Activated T-helper 1 cell treated with anti-CD3 and anti-CD28 coated beads, Interleukin-2, amount 50 U/mL, for 16 hours (primary cell): ENCODE results near the gene CITED2.

Experiments
- DNase-seq, 2 donors: peaks; one replicate each; pipeline ENCODE4 v3.0.0-alpha.2; 2020; ENCODE audit warnings: low read depth in 1 of 2, low spot score in 1 of 2

The CITED2 gene

GRCh38 chr6:139330826-139331500 lies 43.5 kb downstream of the CITED2 start:
- DNase-seq: no peak

- no peak for DNase-seq
Measured at GRCh38 chr6:139330306-139330705, 44.1 kb downstream of the CITED2 start.

- DNase-seq: no peak
Measured at GRCh38 chr6:139329224-139329623, 45.2 kb downstream of the CITED2 start.

DNA sequence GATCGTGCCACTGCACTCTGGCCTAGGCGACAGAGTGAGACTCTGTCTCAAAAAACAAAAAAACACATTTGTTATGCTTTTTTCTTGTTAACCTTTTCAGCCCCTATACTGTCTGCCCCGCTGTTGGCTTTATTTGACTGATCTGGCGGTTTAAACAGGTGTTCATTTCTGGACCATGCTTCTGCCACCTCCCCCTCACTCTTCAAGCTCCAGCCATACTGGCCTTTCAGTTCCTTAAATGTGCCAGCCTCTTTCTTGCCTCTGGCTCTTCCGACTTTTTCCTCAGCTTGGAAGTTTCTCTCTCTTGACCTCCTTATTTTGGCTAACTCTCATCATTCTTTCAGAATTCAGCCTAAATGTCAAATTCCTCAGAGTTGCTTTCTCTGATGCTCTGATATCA lies 47.4 kb downstream of the CITED2 start:
- no peak for DNase-seq

DNA sequence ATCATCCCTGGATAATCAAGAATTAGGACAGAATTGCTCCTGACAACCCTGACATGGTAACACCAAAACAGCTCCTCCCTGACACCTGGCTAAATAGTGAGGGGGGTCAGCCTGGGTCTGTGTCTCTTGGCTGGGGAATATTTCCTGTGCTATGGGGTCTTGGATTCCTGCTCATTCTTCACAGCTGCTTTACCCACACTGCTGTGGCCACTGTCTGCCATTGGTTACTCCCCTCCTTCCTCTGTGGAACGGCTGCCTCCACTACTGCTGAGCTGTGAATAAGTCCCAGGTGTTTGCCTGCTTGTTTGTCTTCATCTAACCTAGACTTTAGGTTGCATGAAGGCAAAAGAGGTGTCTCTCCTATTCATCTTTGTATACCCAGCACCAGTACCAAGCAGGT lies 48.8 kb downstream of the CITED2 start:
- DNase-seq: no peak

GRCh38 chr6:139325125-139325524 lies 49.3 kb downstream of the CITED2 start:
- no peak for DNase-seq

- no peak for DNase-seq
Measured at GRCh38 chr6:139324301-139324555, 50.2 kb downstream of the CITED2 start.

- peak; percentile 43 to 49 for DNase-seq
Measured at GRCh38 chr6:139323511-139324300, 50.7 kb downstream of the CITED2 start.
